HG03045 (cell line): Measurements from ENCODE around the gene LRRC3.
"Not testable (repeated sequence)": the region's sequence is repeated elsewhere in the genome, so short reads cannot be mapped to it uniquely, and the experiment has no call there.

Source experiments
- ATAC-seq: cut with Tn5 transposase; IDR thresholded peaks from one replicate; pipeline ENCODE4 v1.9.1; 2021; ENCODE audit warnings: mild to moderate bottlenecking, moderate library complexity; ENCODE audit not compliant: unreplicated experiment

Gene LRRC3, protein sequence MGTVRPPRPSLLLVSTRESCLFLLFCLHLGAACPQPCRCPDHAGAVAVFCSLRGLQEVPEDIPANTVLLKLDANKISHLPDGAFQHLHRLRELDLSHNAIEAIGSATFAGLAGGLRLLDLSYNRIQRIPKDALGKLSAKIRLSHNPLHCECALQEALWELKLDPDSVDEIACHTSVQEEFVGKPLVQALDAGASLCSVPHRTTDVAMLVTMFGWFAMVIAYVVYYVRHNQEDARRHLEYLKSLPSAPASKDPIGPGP

DNA sequence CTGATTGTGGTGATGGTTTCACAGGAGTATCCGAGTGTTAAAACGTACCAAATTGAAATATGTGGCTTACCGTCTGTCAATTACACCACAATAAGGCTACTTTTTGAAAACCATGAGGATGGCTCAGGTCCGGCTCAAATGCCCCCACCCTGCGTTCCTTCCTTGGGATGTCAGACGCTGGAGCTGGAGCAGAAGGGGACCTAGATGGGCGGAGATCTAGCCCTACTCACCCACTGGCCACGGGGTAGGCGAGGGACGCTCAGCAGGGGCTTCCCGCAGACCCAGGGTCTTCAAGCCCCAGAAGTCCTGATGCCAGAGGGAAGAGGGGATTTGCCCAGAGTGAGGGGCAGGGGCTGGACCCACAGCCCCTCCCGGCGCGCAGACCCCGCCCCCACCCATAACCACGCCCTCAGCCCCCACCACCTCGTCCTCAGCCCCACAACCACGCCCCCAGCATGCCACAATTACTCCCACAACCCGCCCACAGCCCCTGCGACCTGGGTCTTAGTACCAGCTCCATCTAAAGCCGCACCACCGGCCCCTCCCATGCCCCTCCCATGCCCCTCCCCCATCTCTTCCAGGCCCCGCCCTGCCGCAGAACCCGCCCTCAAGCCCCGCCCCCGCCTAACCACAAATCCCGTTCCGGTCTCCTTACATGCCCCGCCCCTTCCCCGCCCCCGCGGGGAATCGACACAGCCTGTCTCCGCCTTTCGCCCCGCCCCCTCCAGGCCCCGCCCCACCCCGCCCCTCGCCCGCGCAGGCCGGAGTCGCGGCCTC, at the start of gene LRRC3:
Gene LRRC3, plus strand, starts transcription at position 764 of the 777 bp plus-strand sequence. CDS start 1,135 bp downstream, outside the sequence.
- no peak for ATAC-seq

DNA sequence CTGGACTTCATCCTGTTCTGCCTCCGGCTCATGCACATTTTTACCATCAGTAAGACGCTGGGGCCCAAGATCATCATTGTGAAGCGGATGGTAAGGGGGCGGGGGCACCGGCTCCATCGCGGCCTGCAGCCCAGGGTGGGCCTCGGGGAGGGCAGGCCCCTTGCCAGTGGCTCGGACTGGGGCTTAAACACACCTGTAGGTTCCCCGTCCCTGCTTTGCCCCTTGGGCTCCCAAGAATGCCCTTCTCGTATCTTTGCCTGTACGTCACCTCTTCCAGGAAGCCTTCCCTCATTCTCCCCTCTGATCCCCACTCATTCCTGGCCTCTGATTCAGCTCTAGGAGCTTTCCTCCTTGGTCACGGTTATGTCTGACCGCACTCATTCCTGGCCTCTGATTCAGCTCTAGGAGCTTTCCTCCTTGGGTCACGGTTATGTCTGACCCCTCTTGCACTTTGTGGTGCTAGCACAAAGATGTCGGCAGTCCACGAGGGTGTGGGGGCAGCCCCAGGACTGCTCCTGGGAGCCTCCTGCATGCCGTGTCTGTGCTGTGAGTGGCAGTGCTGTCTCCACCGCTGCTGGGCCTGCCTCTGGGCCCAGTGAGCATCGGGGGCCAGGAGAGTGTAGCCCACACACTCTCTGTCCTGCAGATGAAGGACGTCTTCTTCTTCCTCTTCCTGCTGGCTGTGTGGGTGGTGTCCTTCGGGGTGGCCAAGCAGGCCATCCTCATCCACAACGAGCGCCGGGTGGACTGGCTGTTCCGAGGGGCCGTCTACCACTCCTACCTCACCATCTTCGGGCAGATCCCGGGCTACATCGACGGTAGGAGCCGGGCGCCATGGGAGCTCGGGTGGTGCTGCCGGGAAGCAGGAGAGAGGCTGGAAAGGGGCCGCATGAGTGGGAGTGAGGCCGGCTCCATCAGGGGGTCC, 49.1 kb upstream of the LRRC3 start:
- ATAC-seq = no peak

DNA sequence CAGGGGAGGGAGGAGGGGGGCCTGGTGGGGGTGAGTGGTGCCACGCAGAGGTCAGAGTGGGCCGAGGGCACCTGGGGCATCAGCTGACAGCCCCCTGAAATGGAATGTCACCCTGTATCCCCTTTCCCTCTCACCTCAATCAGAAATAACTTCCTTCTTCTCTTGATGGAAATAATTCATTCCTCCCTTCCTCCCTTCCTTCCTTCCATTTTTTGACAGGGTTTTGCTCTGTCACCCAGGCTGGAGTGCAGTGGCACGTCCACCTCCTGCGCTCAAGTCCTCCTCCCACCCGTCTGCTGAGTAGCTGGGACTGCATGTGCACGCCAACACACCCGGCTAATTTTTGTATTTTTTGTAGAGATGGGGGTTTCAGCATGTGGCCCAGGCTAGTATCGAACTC, 48.4 kb upstream of the LRRC3 start:
- no peak for ATAC-seq

DNA sequence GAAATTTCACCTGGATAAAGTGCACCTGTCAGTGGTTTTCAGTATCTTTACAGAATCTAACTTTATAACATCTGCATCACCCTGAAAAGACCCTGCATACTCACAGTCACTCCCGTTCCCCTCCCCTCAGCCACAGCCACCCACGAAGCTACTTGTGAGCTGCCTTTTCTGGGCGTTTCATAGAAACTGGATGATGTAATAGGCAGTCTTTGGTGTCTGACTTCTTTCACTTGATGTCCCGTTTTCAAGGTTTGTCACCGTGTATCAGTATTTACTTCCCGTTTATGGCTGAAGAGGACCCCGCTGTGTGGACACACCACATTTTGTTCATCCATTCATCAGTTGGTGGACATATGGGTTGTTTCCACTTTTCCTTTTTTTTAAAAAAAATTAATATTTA, 47.8 kb upstream of the LRRC3 start:
- no peak for ATAC-seq

DNA sequence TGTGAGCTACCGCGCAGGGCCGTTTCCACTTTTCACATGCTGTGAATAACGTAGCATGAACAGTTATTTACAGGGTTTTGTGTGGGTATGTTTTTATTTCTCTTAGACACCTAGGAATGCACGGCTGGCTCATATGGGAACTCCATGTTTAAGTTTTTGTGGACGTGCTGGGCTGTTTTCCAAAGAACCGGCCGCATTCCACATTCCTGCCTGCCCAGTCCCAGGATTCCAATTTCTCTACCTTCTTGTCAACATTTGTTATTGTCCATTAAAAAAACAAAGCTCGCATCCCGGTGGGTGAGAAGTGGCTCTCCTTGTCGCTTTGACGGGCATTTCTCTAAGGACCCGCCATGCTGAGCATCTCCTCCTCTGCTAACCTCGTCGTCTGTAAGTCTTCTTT, 47.1 kb upstream of the LRRC3 start:
- ATAC-seq = no peak

DNA sequence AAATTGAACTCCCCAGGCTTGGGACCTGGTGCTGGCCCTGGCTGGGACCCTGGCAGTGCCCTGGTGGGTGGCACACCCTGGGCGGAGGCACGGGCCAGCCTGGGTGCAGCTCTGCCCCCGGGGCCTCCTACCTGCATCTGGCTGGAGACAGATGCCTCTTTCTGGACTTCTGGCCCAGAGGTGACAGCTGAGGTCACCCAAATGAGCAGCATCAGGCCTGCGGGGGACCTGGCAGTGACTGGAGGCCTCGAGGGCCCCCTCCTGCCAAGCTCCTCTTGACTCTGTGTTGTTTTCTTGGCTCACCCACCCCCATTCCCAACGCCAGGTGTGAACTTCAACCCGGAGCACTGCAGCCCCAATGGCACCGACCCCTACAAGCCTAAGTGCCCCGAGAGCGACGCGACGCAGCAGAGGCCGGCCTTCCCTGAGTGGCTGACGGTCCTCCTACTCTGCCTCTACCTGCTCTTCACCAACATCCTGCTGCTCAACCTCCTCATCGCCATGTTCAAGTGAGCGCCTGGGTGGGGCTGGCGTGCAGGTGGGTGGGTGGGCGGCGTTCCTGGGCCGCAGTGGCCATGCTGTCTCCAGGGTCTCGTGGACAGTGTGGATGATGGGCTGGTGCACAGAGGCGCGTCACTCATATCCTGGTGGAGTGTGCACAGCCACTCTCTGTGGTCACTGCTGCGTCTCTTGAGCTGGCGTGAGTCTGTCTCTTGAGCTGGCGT, 41.6 kb upstream of the LRRC3 start:
- ATAC-seq = no peak

DNA sequence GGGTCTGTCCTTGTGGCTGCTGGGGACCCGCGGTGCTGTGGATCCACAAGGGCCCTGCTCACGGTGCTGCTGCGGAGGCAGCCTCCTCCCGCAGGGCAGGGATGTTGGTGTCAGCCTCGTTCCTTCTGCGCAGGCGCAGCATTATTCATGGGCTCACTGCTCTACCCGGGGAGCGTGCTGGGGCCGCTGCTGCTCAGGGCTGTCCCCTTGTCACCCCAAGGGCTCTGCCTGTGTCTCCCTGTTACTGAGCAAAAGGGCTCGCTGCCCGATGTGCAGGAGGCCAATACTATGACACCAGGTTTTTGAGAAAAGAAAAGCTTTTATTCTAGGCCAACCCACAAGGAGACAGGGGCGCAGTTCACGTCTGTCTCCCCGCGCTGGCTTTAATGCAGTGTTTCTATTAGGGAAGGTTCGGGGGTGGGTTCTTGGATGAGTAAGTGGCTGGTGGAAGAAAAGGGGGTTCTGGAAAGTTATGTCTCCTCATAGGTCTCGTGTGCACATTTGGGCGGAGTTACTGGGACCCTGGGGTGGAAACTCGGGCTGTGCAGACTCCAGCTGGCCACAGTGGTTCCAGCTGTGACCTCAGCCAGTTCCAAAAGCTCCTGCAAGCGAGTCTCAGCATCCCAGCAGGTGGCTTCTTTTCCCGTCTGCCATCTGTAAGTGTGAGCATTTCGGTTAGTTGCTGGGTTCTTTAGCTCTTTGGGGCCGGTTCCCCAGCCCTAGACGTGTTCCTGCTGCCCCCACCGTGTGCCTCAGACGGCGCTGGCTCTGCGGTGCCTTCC, 40.8 kb upstream of the LRRC3 start:
- ATAC-seq = no peak

DNA sequence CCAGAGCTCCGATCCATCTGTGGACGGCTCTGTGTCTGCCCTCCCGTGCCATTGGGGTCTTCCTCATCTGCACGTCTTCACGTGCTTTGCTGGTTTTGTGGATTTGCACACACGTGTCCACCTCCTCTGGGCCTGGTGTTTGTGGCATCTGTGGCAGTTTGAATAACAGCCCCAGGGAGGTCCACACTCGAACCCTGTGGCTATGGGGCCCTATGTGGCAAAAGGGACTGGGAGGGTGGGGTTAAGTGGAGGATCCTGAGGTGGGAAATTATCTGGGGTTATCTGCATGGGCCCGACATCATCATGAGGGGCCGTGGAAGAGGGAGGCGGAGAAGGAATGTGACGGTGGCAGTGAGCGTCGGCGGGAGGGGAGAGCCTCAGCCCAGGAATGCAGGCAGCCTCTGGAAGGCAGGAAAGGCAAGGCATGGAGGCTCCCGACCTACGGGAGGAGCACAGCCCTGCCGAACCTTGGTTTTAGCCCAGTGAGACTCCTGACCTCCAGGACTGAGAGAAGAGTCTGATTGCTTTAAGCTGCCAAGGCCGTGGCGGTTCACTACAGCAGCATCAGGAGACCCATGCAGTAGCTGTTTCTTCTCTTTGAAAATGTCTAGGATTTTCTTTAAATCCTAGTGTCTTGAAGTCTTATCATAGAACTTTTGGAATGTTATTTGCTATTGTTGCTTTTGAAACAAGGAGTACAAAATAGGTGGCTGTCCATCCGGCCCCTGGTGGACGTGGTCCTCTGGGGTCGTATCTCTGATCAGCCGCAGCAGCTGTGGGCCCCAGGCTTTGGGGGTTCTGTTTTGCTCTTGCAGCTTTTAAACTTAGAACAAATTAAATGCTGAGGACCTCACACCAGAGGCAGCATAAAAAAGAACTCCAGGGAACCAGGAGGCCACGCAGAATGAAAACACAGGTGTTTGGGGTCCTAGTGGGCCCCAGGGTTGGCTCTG, 40.0 kb upstream of the LRRC3 start:
- no peak for ATAC-seq

DNA sequence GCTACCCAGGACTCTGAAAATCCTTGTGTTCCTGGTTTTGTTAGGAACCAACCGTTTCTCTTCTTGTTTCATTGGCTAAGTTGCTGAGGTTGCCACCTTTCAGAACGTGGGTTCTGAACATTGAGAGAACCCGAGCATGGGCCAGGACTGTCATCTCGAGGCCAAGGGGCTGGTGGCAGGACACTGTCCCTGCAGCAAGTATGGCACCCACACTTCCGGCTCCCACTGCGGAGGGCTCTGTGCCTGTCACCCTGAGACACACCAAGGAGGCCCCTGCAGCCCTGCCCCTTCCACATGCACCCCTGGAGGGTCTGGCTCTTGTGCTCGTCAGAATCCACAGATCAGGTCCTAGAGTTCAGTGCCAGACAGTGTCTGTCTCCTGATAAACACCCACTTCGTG, 39.1 kb upstream of the LRRC3 start:
- no peak for ATAC-seq

DNA sequence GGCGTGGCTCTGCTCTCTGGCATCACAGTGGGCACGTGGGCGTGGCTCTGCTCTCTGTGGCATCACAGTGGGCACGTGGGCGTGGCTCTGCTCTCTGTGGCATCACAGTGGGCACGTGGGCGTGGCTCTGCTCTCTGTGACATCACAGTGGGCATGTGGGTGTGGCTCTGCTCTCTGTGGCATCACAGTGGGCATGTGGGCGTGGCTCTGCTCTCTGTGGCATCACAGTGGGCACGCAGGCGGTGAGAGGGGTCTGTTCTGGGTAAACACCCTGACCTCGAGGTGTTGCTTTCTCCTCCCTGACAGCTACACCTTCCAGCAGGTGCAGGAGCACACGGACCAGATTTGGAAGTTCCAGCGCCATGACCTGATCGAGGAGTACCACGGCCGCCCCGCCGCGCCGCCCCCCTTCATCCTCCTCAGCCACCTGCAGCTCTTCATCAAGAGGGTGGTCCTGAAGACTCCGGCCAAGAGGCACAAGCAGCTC, 37.6 kb upstream of the LRRC3 start:
- ATAC-seq = not testable (repeated sequence)

DNA sequence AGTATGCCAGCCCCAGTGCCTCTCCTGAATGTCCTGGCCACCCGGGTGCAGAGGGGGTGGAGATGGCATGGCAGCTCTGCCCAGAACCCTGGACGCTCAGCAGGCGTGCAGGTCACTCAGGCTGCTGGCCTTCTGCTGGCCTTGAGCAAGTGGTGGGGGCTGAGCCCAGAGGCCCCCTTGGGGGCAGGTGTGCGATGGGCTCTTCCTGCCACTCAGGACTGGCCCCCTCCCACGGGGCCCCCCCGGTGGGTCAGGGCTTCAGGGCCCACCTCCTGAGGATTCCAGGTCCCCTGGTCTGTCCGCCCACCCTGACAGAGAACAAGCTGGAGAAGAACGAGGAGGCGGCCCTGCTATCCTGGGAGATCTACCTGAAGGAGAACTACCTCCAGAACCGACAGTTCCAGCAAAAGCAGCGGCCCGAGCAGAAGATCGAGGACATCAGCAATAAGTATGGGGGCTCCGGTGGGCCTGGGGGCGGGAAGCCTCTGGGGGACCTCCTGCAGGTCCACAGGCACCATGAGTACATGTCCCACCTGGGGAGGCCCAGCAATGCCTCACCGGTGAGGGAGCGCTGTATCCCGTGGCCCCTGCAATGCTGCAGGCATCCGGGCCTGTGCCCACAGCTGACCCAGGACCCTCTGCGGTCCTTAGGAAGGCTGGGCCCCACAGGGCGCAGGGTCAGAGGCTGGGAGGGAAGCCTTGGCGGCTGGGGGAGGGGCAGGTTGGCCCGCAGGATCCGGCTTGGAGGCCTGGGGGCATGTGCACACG, 37.0 kb upstream of the LRRC3 start:
- no peak for ATAC-seq

DNA sequence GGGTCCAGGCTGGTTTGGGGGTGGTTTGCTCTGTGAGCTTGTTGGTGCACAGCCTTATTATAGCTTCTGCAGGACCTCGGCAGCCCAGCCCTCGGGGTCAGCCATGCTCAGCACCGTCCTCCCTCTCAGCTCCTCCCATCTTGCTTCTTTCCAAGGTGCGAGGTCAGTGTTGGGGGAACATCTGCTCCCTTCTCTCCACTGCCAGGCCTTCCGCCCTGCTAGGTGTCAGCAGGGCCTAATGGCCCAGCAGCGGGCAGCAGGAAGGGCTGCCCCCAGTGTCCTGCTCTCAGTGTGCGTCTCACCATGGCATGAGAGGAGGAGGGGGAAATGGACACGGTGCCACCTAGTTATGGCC, 36.5 kb upstream of the LRRC3 start:
- ATAC-seq = no peak

DNA sequence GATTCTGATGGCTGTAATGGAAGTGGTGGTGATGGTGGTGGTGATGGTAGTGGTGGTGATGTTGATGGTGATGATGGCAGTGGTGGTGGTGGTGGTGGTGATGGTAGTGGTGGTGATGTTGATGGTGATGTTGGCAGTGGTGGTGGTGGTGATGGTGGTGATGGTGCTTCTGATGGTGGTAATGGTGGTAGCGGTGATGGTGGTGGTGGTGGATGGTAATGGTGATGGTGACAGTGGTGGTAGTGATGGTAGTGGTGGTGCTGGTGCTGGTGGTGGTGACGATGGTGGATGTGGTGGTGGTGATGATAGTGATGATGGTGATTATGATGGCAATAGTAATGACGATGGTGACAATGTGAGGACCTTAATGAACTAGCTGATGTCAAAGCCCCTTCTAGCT, 35.6 kb upstream of the LRRC3 start:
- no peak for ATAC-seq

DNA sequence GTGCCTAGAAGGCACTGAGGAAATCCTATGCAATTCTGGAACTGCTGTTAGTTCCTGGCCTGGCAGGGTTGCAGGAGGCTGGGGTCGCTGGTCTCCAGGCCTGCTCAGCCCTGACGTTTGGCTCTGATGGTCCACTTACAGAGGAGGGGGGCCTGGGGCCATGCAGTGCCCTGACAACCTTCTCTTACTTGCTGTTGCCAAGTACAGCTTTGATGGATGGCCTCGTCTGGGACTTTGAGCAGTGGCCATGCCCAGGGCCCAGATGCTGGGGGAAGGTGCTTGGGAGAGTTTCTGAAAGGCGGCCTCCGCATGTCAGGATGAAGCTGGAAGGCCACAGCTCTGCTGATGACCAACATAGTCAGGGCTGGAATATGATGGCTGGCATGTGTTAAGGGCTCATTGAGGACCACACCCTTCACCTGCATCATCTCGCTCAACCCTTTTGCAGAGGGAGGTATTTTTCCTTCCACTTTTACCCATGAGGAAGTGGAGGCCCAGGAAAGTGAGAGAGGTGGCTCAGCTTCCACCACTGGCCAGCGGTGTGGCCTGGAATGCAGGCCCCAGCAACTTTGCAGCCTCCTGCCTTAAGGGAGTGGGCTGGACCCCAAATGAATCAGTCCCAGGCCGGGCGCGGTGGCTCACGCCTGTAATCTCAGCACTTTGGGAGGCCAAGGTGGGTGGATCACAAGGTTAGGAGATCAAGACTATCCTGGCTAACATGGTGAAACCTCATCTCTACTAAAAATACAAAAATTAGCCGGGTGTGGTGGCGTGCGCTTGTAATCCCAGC, 34.7 kb upstream of the LRRC3 start:
- no peak for ATAC-seq

DNA sequence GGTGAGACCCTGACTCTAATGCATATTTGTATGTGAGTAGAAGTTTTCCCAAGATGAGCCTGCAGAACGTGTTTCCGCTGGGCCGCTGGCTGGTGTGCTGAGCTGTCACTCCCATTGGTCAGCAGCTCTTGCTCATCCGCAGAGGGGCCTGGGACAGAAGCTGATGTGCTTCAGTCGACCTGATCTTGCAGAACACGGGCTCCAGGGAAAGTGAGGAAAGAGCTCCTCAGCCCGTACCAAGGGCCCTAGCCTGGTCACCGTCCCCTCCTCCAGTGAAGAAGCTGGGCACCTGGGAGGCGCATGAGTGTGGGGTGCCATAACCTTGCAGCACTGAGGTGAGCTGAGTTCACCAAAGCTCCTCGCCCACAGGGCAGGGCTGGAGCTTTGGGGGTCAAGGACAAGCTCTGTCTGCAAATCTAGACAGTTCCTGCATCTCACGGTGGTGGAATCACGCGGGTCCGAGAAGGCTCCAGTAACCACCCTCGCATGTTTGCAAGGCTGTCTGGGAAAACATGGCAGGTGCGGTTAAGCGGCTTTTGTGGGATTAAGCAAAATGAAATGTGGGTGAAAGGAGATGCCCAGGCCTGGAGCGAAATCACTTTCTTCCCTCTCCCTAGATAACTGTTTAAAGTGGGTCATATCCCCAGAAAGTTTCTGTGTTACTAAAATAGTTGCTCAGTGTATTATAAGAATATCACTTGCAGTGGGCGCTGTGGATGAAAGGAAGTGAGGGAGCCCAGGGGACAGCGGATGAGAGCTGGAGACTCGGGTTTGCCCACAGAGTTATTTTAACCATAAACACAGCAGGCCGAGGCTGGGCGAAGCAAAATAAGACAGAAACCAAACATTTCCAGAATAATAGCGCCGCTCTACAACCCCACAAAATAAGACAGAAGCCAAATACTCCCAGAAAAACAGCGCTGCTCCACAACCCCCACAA, 33.1 kb upstream of the LRRC3 start:
- ATAC-seq = no peak

DNA sequence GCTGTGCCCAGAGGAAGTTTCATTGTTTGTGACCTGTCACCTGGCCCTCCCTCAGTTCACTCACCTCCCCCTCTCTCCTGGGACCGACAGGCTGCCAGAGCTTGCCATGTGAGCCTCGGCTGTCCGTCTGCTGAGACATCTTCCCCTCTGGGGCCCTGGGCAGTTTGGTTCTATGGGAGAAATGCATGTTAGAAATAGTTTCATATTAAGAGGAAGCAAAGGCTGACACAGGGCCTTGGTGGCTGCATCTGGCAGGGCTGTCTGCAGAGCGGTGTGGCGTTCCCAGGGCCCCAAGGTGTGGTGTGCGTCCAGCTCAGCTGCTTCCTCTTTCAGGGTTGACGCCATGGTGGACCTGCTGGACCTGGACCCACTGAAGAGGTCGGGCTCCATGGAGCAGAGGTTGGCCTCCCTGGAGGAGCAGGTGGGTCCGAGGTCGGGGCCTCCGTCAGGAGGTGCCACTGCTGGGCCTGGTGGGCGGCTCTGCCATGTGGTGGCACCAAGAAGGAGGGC, 31.9 kb upstream of the LRRC3 start:
- ATAC-seq = no peak
